ENCODE results near the gene AKR1E2.

AKR1E2 gene
- 3.7 to 7.1 (median 5.6) reads per million in 3 donors for total RNA-seq

- H3K27me3 ChIP-seq (replicated peaks; ENCODE audit: control insufficient read depth, insufficient read depth, low read length, poor library complexity, severe bottlenecking), result no peaks in the 10 kb centered on the region
- H3K9me3 ChIP-seq (ENCODE audit: control insufficient read depth, low read length), result no peaks in the 10 kb centered on the region
- peaks cover 4% of the 10 kb centered on the region for H3K4me1 ChIP-seq (ENCODE audit: control insufficient read depth, insufficient read depth, low read length, poor library complexity, severe bottlenecking)
- DNase-seq, result peak; percentile 61 to 72 (median 67)
- H3K27ac ChIP-seq (ENCODE audit: insufficient read depth, low read length, poor library complexity, severe bottlenecking), result peak within 1 kb of the TSS; percentile 54
- H3K4me3 ChIP-seq (ENCODE audit: insufficient read depth, low read depth, low read length, poor library complexity, severe bottlenecking), result peak within 1 kb of the TSS; percentile 28
- no peaks in the 10 kb centered on the region for H3K36me3 ChIP-seq (ENCODE audit: control insufficient read depth, insufficient read depth, low read length)
Measured at GRCh38 chr10:4825868-4826791, at the start of gene AKR1E2. TSS of gene AKR1E2 (plus strand) at chr10:4826207. CDS start at chr10:4826325, 118 bp downstream.

- DNase-seq, result no peak
- Histone ChIP-seq H3K27ac (ENCODE audit: insufficient read depth, low read length, poor library complexity, severe bottlenecking) (no peak overlapping the region), H3K27me3 (replicated peaks; ENCODE audit: control insufficient read depth, insufficient read depth, low read length, poor library complexity, severe bottlenecking) (no peaks in the 10 kb centered on the region), H3K36me3 (ENCODE audit: control insufficient read depth, insufficient read depth, low read length) (no peaks in the 10 kb centered on the region), H3K4me1 (ENCODE audit: control insufficient read depth, insufficient read depth, low read length, poor library complexity, severe bottlenecking) (no peaks in the 10 kb centered on the region), H3K4me3 (ENCODE audit: insufficient read depth, low read depth, low read length, poor library complexity, severe bottlenecking) (no peak overlapping the region), H3K9me3 (ENCODE audit: control insufficient read depth, low read length) (no peaks in the 10 kb centered on the region)
Measured at GRCh38 chr10:4776234-4776638, 49.8 kb upstream of the AKR1E2 start.

GRCh38 chr10:4778761-4779160 lies 47.2 kb upstream of the AKR1E2 start:
- H3K27me3 ChIP-seq (replicated peaks; ENCODE audit: control insufficient read depth, insufficient read depth, low read length, poor library complexity, severe bottlenecking), result no peaks in the 10 kb centered on the region
- no peak for DNase-seq
- H3K4me3 ChIP-seq (ENCODE audit: insufficient read depth, low read depth, low read length, poor library complexity, severe bottlenecking), result no peak overlapping the region
- no peaks in the 10 kb centered on the region for H3K9me3 ChIP-seq (ENCODE audit: control insufficient read depth, low read length)
- no peaks in the 10 kb centered on the region for H3K36me3 ChIP-seq (ENCODE audit: control insufficient read depth, insufficient read depth, low read length)
- no peak overlapping the region for H3K27ac ChIP-seq (ENCODE audit: insufficient read depth, low read length, poor library complexity, severe bottlenecking)
- H3K4me1 ChIP-seq (ENCODE audit: control insufficient read depth, insufficient read depth, low read length, poor library complexity, severe bottlenecking), result no peaks in the 10 kb centered on the region

- Histone ChIP-seq H3K27me3 (replicated peaks; ENCODE audit: control insufficient read depth, insufficient read depth, low read length, poor library complexity, severe bottlenecking) (no peaks in the 10 kb centered on the region), H3K4me1 (ENCODE audit: control insufficient read depth, insufficient read depth, low read length, poor library complexity, severe bottlenecking) (no peaks in the 10 kb centered on the region), H3K36me3 (ENCODE audit: control insufficient read depth, insufficient read depth, low read length) (no peaks in the 10 kb centered on the region), H3K4me3 (ENCODE audit: insufficient read depth, low read depth, low read length, poor library complexity, severe bottlenecking) (no peak overlapping the region), H3K27ac (ENCODE audit: insufficient read depth, low read length, poor library complexity, severe bottlenecking) (no peak overlapping the region), H3K9me3 (ENCODE audit: control insufficient read depth, low read length) (no peaks in the 10 kb centered on the region)
- DNase-seq, result no peak
Measured at GRCh38 chr10:4780091-4780490, 45.9 kb upstream of the AKR1E2 start.

DNA sequence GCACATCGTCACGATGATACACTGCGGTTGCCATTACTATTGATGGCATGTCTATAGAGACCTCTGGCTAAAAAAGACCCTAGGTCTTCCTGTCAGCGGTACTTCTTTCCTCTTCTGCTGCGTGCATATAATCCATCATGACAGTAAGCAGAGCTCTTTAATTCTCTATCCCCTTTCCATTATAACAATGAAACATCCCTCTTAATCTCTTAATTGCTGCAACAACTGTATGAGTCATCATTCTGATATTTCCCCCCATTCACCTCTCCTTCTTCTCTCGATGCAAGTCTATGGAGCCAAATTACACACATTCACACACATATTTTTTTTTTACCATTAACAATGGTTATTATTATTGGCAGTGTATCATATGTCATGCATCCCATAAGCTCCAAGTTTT lies 45.2 kb upstream of the AKR1E2 start:
- Histone ChIP-seq H3K9me3 (ENCODE audit: control insufficient read depth, low read length) (no peaks in the 10 kb centered on the region), H3K27me3 (replicated peaks; ENCODE audit: control insufficient read depth, insufficient read depth, low read length, poor library complexity, severe bottlenecking) (no peaks in the 10 kb centered on the region), H3K4me1 (ENCODE audit: control insufficient read depth, insufficient read depth, low read length, poor library complexity, severe bottlenecking) (no peaks in the 10 kb centered on the region), H3K36me3 (ENCODE audit: control insufficient read depth, insufficient read depth, low read length) (no peaks in the 10 kb centered on the region), H3K4me3 (ENCODE audit: insufficient read depth, low read depth, low read length, poor library complexity, severe bottlenecking) (no peak overlapping the region), H3K27ac (ENCODE audit: insufficient read depth, low read length, poor library complexity, severe bottlenecking) (no peak overlapping the region)
- no peak for DNase-seq

- Histone ChIP-seq H3K27ac (ENCODE audit: insufficient read depth, low read length, poor library complexity, severe bottlenecking) (no peak overlapping the region), H3K9me3 (ENCODE audit: control insufficient read depth, low read length) (no peaks in the 10 kb centered on the region)
Measured at GRCh38 chr10:4781955-4782354, 44.1 kb upstream of the AKR1E2 start.

GRCh38 chr10:4784667-4785333 lies 41.2 kb upstream of the AKR1E2 start:
- Histone ChIP-seq H3K27ac (ENCODE audit: insufficient read depth, low read length, poor library complexity, severe bottlenecking) (no peak overlapping the region), H3K4me3 (ENCODE audit: insufficient read depth, low read depth, low read length, poor library complexity, severe bottlenecking) (no peak overlapping the region), H3K9me3 (ENCODE audit: control insufficient read depth, low read length) (no peaks in the 10 kb centered on the region), H3K36me3 (ENCODE audit: control insufficient read depth, insufficient read depth, low read length) (no peaks in the 10 kb centered on the region), H3K4me1 (ENCODE audit: control insufficient read depth, insufficient read depth, low read length, poor library complexity, severe bottlenecking) (no peaks in the 10 kb centered on the region), H3K27me3 (replicated peaks; ENCODE audit: control insufficient read depth, insufficient read depth, low read length, poor library complexity, severe bottlenecking) (no peaks in the 10 kb centered on the region)
- DNase-seq, result no peak

More at GRCh38 chr10:4781955-4782354, 44.1 kb upstream of the AKR1E2 start:
- H3K4me3 ChIP-seq (ENCODE audit: insufficient read depth, low read depth, low read length, poor library complexity, severe bottlenecking), result no peak overlapping the region
- H3K27me3 ChIP-seq (replicated peaks; ENCODE audit: control insufficient read depth, insufficient read depth, low read length, poor library complexity, severe bottlenecking), result no peaks in the 10 kb centered on the region
- H3K4me1 ChIP-seq (ENCODE audit: control insufficient read depth, insufficient read depth, low read length, poor library complexity, severe bottlenecking), result no peaks in the 10 kb centered on the region
- no peak for DNase-seq
- no peaks in the 10 kb centered on the region for H3K36me3 ChIP-seq (ENCODE audit: control insufficient read depth, insufficient read depth, low read length)

DNA sequence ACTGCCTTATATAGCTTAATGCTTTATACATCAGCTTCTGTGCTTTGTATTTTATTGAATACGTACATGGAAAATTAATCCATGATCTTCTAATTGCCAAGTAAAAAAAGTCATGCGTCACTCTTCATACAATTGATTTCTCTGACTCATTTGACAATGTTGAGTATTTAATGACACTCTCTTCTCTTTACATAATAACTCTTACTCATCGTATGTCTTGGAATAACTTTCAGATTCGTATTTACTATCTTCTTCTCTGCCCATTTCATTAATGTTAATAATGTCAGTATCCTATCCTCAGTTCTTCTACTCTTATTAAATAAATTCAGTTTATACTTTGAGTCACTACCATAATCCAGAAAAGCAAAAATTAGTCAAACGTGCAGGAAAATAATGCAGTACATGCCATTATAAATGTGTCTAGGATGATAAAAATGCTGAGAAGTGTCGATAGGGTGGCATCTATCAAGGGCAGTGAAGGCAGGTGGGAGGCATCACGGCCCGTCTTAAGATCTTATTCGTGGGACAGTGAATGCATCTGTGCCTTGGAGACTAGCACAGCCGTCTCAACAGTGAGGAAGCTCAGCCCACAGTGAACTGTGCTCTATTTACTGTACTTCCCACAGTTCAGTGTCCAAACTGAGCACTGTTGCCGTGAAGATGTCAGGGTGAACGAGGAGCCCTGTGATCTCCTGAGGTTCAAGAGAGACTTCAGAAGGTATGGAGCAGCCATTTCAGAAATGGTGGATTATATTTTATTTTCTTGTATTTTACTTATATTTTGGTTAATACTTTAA lies 39.8 kb upstream of the AKR1E2 start:
- Histone ChIP-seq H3K27me3 (replicated peaks; ENCODE audit: control insufficient read depth, insufficient read depth, low read length, poor library complexity, severe bottlenecking) (no peaks in the 10 kb centered on the region), H3K9me3 (ENCODE audit: control insufficient read depth, low read length) (no peaks in the 10 kb centered on the region), H3K4me3 (ENCODE audit: insufficient read depth, low read depth, low read length, poor library complexity, severe bottlenecking) (no peak overlapping the region), H3K27ac (ENCODE audit: insufficient read depth, low read length, poor library complexity, severe bottlenecking) (no peak overlapping the region), H3K4me1 (ENCODE audit: control insufficient read depth, insufficient read depth, low read length, poor library complexity, severe bottlenecking) (no peaks in the 10 kb centered on the region), H3K36me3 (ENCODE audit: control insufficient read depth, insufficient read depth, low read length) (no peaks in the 10 kb centered on the region)
- DNase-seq, result no peak

- Histone ChIP-seq H3K36me3 (ENCODE audit: control insufficient read depth, insufficient read depth, low read length) (no peaks in the 10 kb centered on the region), H3K27me3 (replicated peaks; ENCODE audit: control insufficient read depth, insufficient read depth, low read length, poor library complexity, severe bottlenecking) (no peaks in the 10 kb centered on the region), H3K4me3 (ENCODE audit: insufficient read depth, low read depth, low read length, poor library complexity, severe bottlenecking) (no peak overlapping the region), H3K4me1 (ENCODE audit: control insufficient read depth, insufficient read depth, low read length, poor library complexity, severe bottlenecking) (no peaks in the 10 kb centered on the region), H3K9me3 (ENCODE audit: control insufficient read depth, low read length) (no peaks in the 10 kb centered on the region), H3K27ac (ENCODE audit: insufficient read depth, low read length, poor library complexity, severe bottlenecking) (no peak overlapping the region)
- no peak for DNase-seq
Measured at GRCh38 chr10:4790045-4790444, 36.0 kb upstream of the AKR1E2 start.

All from effector memory CD4-positive, alpha-beta T cell (primary cell).